RKO (cell line): ENCODE results near the gene PTGDS.

ENCODE experiments used
- DNase-seq: peaks from one replicate; pipeline ENCODE4 v3.0.0-alpha.2; 2016; ENCODE audit warnings: low spot score

The PTGDS gene

DNA sequence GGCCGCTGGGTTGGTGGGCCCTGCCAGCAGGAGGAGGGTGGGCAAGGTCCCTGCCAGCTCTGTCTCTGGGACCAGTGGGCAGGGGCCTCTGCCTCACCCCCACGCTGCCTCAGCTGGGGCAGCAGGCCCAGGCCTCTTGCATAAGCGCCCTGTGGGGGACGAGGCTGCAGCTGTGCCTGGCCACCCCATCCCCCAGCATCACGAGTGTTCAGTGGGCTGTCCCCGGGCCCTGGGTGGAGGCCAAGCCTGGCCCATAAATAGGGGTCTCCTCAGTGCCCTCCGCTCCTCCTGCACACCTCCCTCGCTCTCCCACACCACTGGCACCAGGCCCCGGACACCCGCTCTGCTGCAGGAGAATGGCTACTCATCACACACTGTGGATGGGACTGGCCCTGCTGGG is at the start of gene PTGDS:
Gene PTGDS (plus strand): TSS at position 282 of the 400 bp plus-strand sequence. CDS start 75 bp downstream, at position 357.
- DNase-seq: no peak

DNA sequence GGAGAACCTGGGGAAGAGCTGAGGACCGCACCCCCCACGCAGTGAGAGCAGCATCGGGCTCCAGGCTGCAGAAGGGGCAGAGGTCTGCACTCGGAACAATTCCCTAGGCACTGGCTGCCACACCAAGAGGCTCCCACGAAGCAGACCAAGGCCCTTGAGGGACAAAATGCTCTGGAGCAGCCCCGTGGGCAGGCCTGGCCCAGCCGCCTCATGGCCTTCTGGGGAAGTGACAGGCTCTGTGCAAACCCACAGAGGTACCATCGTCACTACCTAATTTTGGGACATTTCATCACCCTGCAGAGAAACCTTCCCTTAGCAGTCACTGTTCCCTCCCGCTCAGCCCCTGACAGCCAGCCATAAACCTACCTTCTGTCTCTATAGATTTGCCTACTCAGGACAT is 48.7 kb upstream of the PTGDS start:
- no peak for DNase-seq

- no peak for DNase-seq
Observed at GRCh38 chr9:136930014-136930413, 47.3 kb upstream of the PTGDS start.

DNA sequence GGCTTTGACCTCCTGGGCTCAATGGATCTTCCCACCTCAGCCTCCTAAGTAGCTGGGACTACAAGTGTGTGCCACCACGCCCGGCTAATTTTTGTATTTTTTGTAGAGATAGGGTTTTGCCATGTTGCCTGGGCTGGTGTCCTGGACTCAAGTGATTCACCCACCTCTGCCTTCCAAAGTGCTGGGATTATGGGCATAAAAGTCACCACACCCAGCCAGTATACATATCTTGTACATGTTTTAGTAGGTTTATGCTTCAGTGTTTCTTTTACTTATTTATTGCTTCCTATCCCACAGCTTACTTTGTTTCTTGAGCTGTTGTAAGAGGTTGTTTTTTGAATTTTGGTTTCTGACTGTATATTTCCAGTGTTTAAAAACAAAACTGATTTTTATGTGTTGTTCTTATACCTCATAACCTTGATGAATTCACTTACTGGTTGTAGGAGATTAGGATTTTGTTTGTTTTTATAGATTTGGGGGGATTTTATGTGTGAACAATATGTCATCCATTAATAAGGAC is 45.6 kb upstream of the PTGDS start:
- DNase-seq: no peak

GRCh38 chr9:136934277-136934676 is 43.0 kb upstream of the PTGDS start:
- DNase-seq: no peak

DNA sequence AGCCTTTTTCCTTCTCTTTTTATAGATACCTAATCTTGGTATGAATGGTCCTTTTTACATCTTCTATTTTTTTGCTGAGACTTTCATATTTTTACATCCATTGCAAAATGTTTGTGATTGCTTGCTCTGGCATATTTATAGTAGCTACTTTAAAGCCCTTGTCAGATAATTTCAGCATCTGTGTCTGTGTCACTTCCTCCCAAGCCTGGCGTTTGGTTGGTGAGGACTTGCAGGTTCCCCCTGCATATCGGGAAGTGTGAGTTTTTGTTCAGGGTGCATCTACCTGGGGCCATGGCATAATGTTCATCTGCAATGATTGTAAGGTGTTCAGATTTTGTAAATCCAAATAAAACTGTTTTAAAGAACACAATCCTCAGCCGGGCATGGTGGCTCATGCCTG is 41.7 kb upstream of the PTGDS start:
- no peak for DNase-seq

DNA sequence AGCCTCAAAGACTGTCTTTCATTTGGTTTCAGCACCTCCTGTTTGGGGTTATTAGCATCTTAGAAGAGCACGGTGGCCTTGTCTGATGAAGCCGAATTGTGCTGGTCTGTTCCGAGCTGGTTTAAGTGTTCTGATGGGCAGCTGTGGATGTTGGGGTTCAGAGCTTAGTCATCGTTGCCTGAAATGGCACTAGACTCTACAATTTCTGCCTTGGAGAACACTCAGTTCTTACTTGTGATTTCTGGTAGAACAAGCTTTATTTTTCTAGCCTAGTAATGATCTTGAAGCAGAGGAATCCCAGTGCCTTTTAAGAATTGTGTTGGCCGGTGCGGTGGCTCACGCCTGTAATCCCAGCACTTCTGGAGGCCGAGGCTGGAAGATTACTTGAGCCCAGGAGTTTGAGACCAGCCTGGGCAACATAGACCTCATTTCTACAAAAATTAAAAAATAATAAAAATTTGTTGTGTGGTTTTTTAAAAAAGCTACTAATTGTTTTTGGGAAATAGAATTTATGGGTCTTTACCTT is 40.6 kb upstream of the PTGDS start:
- DNase-seq: no peak

DNA sequence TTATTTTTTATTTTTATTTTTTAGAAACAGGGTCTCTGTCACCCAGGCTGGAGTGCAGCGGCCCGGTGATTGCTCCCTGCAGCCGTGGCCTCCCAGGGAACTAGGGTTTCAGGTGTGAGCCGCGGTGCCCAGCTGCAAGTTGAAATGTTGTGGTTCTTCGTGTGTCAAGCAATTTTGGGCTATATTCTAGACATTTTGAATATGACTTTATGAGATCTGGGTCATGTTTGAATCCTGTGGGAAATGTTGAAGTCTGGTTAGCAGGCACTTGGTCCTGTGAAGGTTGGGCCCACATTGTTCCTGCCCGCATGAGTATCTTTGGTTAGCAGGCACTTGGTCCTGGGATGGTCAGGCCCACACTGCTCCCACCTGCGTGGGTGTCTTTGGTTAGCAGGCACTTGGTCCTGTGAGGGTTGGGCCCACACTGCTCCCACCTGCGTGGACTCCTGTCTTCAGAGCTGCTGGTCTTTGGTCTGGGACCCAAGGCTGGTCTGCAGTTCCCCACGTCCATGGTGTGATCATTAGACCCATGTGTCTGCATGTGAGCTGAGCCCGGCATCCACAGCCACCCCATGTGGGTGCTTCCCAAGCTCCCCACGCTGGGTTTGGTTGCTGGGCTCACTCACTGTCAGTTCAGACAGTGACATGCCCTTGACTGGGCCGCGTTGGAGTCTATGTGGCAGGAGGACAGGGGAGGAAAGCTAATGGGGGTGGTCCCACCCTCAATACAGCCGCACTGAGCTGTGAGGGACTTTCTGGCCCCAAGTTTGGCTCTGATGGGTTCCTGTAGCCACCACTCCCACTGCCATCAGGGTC is 39.9 kb upstream of the PTGDS start:
- DNase-seq: no peak

DNA sequence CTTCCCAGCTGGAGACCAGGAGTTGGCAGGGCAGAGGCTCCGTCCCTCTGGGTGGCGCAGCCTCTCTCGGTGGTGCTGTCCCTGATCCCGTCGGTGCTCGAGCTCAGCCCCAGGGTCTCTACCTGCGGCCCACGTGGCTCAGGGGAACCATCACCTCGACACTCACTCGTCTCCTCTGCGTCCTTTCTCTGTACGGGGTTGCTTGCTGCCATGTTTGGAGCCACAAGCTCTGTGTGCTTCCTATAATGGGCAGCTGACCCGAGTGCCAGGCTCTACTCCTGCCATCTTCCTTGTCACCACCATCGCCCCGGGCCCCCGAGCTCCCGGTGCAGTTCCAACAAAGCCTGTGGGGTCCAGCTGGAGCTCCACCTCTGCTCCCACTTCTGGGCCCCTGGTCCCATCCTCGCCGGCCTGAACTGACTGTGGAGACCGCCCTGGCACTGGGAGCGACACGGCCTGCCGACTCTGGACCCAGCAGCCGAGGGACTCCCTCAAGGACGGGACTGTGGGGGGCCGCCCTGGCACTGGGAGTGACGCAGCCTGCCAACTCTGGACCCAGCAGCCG is 37.8 kb upstream of the PTGDS start:
- no peak for DNase-seq

DNA sequence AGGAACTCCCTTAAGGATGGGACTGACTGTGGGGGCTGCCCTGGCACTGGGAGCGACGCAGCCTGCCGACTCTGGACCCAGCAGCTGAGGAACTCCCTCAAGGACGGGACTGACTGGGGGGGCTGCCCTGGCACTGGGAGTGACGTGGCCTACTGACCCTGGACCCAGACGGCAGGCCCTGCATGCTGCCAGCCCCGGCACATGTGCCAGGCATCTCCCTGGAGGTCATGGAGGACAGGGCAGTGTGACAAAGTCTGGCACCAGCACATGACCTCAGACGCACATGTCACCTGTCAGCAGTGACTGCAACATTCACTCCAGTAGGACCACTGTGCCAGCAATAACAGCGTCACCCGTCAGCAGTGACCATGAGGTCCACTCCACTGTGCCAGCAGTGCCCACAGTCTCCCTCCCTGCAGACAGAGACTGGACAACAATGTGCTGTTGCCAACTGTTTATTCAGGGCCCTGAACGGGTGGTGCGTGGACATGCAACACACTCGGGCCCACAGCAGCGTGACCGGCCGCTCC is 37.2 kb upstream of the PTGDS start:
- DNase-seq: no peak

GRCh38 chr9:136940526-136941230 is 36.6 kb upstream of the PTGDS start:
- no peak for DNase-seq

GRCh38 chr9:136941231-136942111 is 35.8 kb upstream of the PTGDS start:
- no peak for DNase-seq

GRCh38 chr9:136942112-136942880 is 35.0 kb upstream of the PTGDS start:
- no peak for DNase-seq

DNA sequence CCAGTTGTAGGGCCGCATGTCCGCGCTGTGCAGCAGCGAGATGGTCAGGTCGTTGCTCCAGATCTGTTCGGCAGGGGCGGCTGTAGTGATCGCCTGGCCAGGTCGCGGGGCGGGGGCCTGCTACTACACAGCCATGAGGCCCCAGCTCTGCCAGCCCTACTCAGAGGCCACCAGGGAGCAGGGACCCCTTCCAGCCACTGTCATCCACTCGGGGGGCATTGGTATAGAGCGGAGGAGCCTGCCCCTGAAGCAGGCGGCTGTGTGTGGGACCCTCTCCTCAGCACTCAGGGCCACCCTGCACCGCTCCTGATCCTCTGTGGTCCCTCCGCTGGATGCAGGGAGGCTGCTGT is 34.4 kb upstream of the PTGDS start:
- no peak for DNase-seq

GRCh38 chr9:136943291-136944211 is 33.8 kb upstream of the PTGDS start:
- DNase-seq: peak; percentile 76

DNA sequence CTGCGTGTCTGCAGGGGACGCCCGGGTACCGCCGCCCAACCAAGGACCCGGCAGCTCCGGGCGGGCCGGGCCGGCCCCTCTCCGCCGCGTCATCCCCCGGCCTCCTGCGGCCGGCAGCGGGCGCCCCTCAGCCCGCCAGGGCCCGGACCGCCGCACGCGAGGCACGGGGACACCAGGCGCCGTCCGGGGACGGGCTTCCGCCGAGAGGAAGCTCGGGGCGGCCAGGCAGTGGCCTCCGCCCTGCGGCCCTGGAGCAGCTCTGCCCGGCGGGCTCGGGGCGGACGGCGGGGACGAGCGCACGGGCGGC is 33.1 kb upstream of the PTGDS start:
- peak; percentile 73 for DNase-seq

DNA sequence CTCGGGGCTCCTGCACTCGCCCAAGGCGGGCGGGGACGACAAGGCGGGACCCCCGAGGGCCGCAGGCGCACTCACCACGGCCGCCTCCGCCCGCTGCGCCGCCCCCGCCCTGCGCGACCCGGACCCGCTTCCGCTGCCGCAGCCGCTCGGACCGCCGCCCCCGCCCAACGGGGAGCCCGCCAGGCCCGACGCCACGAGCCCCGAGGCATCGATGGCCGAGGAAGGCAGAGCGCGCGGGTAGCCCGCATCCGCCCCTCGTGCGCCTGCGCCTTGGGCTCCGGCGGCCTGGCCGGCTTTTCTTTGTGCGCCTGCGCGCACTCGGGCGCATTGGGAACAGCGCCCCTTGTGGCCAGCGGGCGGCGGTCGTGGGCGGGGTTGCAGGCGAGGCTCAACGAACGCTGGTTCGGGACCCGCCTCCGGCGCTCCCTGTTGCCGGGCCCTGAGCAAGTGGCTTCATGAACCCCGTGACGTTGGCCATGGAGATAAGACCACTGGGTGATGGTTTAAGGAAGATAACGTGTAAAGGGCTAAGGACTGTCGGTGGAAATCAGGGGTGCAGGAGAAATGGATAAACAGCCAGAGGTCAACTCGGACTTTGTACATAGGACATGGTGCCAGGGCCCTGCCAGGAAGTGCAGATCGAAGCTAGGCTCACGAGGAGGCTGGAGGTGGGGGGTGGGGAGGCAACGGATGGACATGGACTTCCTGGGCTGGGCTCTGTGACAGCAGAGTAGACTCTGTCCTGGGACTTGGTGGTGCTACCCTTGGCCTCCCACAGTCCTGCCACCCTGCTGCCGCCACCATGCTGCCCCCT is 32.6 kb upstream of the PTGDS start, which contains the start of the genes C8G and FBXW5:
Gene C8G (plus strand): TSS at position 725 of the 814 bp plus-strand sequence. CDS start 78 bp downstream, at position 803.
Gene FBXW5 (minus strand): TSS at position 220 of the 814 bp plus-strand sequence. CDS start 655 bp downstream, outside the sequence.
- peak; percentile 98 for DNase-seq
